Astrocyte (in vitro differentiated cells and primary cell): ENCODE data around the gene PPL.

Experiments used
- CTCF ChIP-seq: IDR thresholded peaks from 2 replicates; pipeline ENCODE4 v1.5.1; 2011; ENCODE audit warnings: low read depth, mild to moderate bottlenecking, inconsistent platforms, low read length, moderate library complexity; ENCODE audit not compliant: insufficient read depth
- EZH2 ChIP-seq: IDR thresholded peaks from 2 replicates; pipeline ENCODE4 v1.6.1; 2012; ENCODE audit warnings: mild to moderate bottlenecking, low read length, inconsistent platforms; ENCODE audit not compliant: insufficient read depth

- TF ChIP-seq CTCF, result no peak
- TF ChIP-seq EZH2, result no peak
Measured at GRCh38 chr16:4909825-4910224, 27.1 kb downstream of the PPL start.
